Upper lobe of left lung (tissue), 6 donors: ENCODE data around the gene TPM1. TPM values are rescaled to one million over a fixed set of nuclear protein-coding genes. Genes with fewer than 3 reads are reported as not detected.

Experiments
- ATAC-seq, 2 donors: fragments of 200-7000 bp; cut with Tn5 transposase; one replicate each; pipeline ENCODE4 v1.9.1; 2022; ENCODE audit warnings: mild to moderate bottlenecking in 2 of 2, moderate library complexity in 2 of 2; ENCODE audit not compliant: low FRiP score in 2 of 2
- DNase-seq, 2 donors: peaks; one replicate each; pipeline ENCODE4 v3.0.0-alpha.2; 2019 to 2020
- H3K27ac ChIP-seq, 4 donors: fragments of 200-600 bp; sonication (generic); one replicate each; pipeline ENCODE4 v1.5.1; 2016 to 2019
- H3K27me3 ChIP-seq, 4 donors: fragments of 200-600 bp; sonication (generic); one replicate each; pipeline ENCODE4 v1.5.1; 2017 to 2019
- H3K36me3 ChIP-seq, 4 donors: fragments of 200-600 bp; sonication (generic); one replicate each; pipeline ENCODE4 v1.5.1; 2016 to 2019
- H3K4me1 ChIP-seq, 4 donors: fragments of 200-600 bp; sonication (generic); one replicate each; pipeline ENCODE4 v1.5.1; 2018 to 2019
- H3K4me3 ChIP-seq, 4 donors: fragments of 200-600 bp; sonication (generic); one replicate each; pipeline ENCODE4 v1.5.1; 2017 to 2019; ENCODE audit warnings: mild to moderate bottlenecking in 2 of 4, moderate library complexity in 1 of 4
- H3K9me3 ChIP-seq, 4 donors: fragments of 200-600 bp; sonication (generic); one replicate each; pipeline ENCODE4 v1.5.1; 2018 to 2019
- EP300 ChIP-seq, 4 donors: sonication (generic); formaldehyde crosslinking; IDR thresholded peaks; one replicate each; pipeline ENCODE4 v1.5.1; 2017; ENCODE audit warnings: antibody characterized with exemption in 4 of 4, control low read depth in 2 of 4
- POLR2A ChIP-seq, 4 donors: fragments of 450-650 bp; IDR thresholded peaks; one replicate each; pipeline ENCODE4 v1.5.1; 2016 to 2017; ENCODE audit warnings: antibody characterized with exemption in 4 of 4, mild to moderate bottlenecking in 2 of 4
- POLR2AphosphoS5 ChIP-seq, 2 donors: sonication (generic); formaldehyde crosslinking; IDR thresholded peaks; one replicate each; pipeline ENCODE4 v1.5.1; 2017; ENCODE audit warnings: antibody characterized with exemption in 2 of 2
- WGBS, 2 donors: methylation state at CpG; one replicate each; pipeline ENCODE4 v1.1.5; 2017 to 2018; 5-methylcytosine and 5-hydroxymethylcytosine counted together
- total RNA-seq, 6 donors: library from RNA; depleted of rRNA in 4 of 6; stranded (reverse); fragments of >200 nt in 4 of 6; gene quantifications; one replicate each; pipeline versions ENCODE4 v1.1.0 to v1.2.1, GENCODE V29; 2016 to 2021
- TF ChIP-seq, protein P1 (sequence below), 6 experiments: fragments of 450-650 bp in 4 of 6; fragments of 200-600 bp in 2 of 6; sonication (generic) in 2 of 6; IDR thresholded peaks; one replicate each; pipeline ENCODE4 v1.5.1; 2016 to 2019; ENCODE audit warnings: antibody characterized with exemption in 6 of 6
- donor health status: DM: no; HTN: no; CAD: no; lungs with moderate emphysema.
- donor health status: DM: no; HTN: yes; CAD: no; lungs with severe emphysema.

The TPM1 gene
- total RNA-seq, 6 donors from 2014 or later = 144 to 343 (median 254) TPM

DNA sequence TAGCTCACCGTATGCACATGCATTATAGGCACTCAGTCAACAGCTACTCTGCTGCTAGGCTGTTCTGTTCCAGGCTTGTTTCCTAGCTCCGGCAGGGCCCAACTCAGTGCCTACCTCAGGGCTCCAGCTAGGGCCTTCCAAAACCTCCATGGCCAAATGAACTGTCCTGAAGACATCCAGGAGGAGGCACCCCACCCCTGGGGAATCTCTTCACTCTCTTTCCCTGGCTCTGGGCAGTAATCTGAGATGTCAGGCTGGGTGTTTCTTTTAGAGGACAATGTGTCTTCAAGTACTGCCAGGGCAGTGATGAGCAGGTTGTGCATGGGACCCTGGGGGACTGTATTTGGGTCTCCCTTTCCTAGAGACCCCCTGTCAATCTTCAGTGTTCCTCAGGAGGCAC, 38.3 kb upstream of the TPM1 start:
- Histone ChIP-seq H3K4me1 (no peaks in the 10 kb centered on the region), H3K36me3 (no peaks in the 10 kb centered on the region), H3K27me3 (no peaks in the 10 kb centered on the region), H3K9me3 (no peaks in the 10 kb centered on the region), H3K4me3 (no peak overlapping the region), H3K27ac (no peak overlapping the region)
- 88 to 92% methylated on average over 2 of the region's 2 CpGs for WGBS, 2 donors
- DNase-seq (no peak), ATAC-seq (no peak)
- no peak for TF ChIP-seq EP300 (IDR thresholded peaks at IDR 0.05)
- TF ChIP-seq POLR2A (IDR thresholded peaks at IDR 0.05) = no peak
- TF ChIP-seq, protein P1, sequence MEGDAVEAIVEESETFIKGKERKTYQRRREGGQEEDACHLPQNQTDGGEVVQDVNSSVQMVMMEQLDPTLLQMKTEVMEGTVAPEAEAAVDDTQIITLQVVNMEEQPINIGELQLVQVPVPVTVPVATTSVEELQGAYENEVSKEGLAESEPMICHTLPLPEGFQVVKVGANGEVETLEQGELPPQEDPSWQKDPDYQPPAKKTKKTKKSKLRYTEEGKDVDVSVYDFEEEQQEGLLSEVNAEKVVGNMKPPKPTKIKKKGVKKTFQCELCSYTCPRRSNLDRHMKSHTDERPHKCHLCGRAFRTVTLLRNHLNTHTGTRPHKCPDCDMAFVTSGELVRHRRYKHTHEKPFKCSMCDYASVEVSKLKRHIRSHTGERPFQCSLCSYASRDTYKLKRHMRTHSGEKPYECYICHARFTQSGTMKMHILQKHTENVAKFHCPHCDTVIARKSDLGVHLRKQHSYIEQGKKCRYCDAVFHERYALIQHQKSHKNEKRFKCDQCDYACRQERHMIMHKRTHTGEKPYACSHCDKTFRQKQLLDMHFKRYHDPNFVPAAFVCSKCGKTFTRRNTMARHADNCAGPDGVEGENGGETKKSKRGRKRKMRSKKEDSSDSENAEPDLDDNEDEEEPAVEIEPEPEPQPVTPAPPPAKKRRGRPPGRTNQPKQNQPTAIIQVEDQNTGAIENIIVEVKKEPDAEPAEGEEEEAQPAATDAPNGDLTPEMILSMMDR (IDR thresholded peaks at IDR 0.05) = no peak
- no peak for TF ChIP-seq POLR2AphosphoS5 (IDR thresholded peaks at IDR 0.05)

DNA sequence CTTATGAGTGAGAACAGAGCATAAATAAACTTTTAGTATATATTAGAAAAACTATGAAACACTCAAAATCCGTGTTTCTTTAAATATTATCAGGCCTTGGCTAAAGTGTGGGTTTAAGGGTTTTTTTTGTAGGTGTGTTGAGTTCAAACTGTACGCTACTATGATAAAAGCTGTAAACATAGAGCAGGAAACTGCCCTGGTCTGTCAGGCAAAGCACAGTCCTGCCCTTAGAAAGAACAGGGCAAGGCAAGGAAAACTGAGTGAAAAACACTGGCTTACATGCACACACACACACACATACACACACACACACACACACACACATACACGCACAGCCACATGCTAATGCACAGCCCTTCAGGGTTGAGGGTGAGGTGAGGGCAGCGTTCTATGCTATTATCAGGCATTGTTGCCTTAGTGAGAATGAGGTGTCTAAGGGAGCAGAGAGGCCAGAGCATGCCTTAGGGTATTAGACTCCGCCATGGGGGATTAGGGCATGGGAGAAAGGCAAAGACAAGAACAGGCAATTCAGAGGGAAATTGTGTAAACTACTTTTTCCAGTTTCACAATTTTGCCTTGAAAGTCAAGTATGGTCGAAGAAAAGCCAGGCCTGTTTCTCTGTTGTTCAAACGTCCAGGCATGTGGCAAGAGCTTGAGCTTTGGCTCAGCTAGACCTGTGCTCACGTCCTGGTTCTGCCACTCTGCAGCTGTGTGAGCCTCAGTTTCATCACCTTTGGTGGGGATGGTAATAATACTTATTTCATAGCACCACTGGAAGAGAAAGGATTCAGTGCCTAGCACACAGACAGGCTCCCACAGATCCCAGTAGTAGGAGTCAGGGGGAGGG, 36.3 kb upstream of the TPM1 start:
- Histone ChIP-seq H3K27me3 (no peaks in the 10 kb centered on the region), H3K36me3 (no peaks in the 10 kb centered on the region), H3K4me3 (no peak overlapping the region), H3K9me3 (no peaks in the 10 kb centered on the region), H3K27ac (no peak overlapping the region), H3K4me1 (no peaks in the 10 kb centered on the region)
- no peak for ATAC-seq
- TF ChIP-seq, protein P1 (IDR thresholded peaks at IDR 0.05) = no peak
- TF ChIP-seq POLR2A (IDR thresholded peaks at IDR 0.05) = no peak
- 62 to 80% methylated on average over 8 of the region's 8 CpGs for WGBS, 2 donors
- DNase-seq = no peak

DNA sequence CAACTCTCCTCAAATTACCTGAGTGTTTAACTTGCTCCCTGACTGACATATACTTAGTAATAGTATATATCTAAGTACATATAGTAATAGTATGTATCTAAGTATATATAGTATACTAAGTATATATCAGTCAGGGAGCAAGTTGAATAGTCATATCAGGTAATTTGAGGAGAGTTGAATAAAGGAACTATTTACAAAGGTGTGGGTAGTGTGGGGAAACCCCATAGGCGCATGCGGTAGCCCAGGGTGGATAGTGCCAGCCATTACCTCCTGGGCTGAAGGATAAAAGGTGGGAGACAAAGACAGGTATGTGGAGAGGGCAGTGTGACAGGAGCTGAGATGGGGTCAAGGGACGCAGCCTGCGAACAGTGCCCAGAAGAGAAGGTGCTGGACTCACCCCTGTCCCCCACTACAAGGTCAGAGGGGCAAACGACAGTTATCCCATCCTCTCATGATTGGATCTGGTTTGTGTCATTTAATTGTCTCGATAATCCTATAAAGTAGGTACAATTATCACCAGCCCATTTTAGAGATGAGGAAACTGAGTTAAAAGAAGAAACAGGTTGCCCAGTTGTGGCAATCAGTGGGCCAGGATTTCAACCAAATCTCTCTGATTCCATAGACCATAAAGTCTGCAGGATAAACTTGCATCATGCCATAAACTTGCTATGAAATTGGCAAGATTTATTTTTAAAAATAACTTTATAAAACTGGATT, 34.1 kb upstream of the TPM1 start:
- DNase-seq (no peak), ATAC-seq (no peak)
- no peak for TF ChIP-seq POLR2AphosphoS5 (IDR thresholded peaks at IDR 0.05)
- TF ChIP-seq EP300 (IDR thresholded peaks at IDR 0.05) = no peak
- H3K27ac ChIP-seq = no peak overlapping the region
- no peaks in the 10 kb centered on the region for H3K9me3 ChIP-seq
- no peaks in the 10 kb centered on the region for H3K36me3 ChIP-seq
- no peaks in the 10 kb centered on the region for H3K4me1 ChIP-seq
- 80 to 90% methylated on average over 6 of the region's 6 CpGs for WGBS, 2 donors
- H3K27me3 ChIP-seq = no peaks in the 10 kb centered on the region
- H3K4me3 ChIP-seq = no peak overlapping the region

DNA sequence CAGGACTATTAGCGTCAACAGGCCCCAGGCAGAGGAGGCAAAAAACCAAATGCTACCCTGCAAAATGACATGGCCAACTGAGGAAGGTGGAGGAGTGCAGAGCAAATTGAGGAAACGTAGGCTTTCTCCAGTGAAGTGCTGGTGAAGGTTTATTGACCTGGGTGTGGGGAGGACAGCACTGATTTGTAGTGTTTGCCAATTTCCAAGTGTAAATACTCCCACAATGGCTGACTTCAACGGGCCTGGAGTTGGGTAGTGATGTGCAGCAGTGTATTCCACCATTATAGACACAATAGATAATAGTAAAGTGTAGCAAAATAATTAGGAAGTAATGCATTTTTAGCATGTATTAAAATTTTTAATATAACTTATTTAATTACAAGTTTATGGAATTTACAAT, 32.2 kb upstream of the TPM1 start:
- Histone ChIP-seq H3K36me3 (no peaks in the 10 kb centered on the region), H3K27ac (no peak overlapping the region), H3K4me1 (peaks cover 0 to 3% (median 0%) of the 10 kb centered on the region in 4 donors), H3K27me3 (no peaks in the 10 kb centered on the region), H3K9me3 (no peaks in the 10 kb centered on the region), H3K4me3 (no peak overlapping the region)
- 58 to 80% methylated on average over 3 of the region's 3 CpGs for WGBS, 2 donors
- ATAC-seq (no peak), DNase-seq (no peak)
- TF ChIP-seq POLR2AphosphoS5 (IDR thresholded peaks at IDR 0.05) = no peak

DNA sequence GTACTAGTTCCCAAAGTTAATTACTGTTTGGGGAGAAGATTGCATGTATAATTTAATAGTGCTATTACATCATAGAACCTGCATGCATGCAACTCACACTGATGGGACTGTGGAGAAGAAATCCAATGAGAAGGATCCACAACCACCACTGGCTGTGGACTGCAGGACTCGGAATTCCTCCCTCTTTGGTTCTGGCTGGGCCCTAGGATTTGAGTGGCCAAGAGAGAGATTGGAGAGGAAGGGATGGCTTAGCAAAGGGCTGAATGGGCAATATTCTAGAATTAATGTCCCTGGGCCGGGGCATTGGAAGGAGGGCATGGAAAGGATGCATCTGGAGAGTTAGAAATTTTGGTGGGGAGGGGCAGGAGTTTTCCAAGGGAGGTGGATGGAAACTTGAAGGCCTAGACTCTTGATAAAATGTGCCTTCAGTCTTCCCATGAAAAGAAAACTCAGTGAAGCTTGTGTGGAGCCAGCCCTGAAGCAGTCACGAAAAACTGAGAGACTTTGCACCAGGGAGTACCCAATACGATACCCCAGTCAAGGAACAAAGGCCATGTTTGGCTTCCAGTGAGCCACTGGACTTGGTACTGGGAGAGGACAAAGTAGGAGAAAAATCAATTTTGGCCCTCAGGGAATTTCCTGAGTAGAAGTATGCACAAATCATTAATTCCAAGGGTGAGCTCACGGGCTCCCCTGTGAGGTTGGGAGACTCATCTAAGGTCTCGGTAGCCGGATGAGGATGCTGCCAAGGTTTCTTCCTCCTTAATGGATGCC, 31.4 kb upstream of the TPM1 start:
- no peak overlapping the region for H3K27ac ChIP-seq
- no peak for DNase-seq
- peaks cover 0 to 7% (median 0%) of the 10 kb centered on the region in 4 donors for H3K4me1 ChIP-seq
- H3K4me3 ChIP-seq = no peak overlapping the region
- H3K9me3 ChIP-seq = no peaks in the 10 kb centered on the region
- WGBS, 2 donors = 85 to 87% methylated on average over 4 to 7 of the region's 7 CpGs
- no peaks in the 10 kb centered on the region for H3K27me3 ChIP-seq
- TF ChIP-seq POLR2A (IDR thresholded peaks at IDR 0.05) (no peak), POLR2AphosphoS5 (IDR thresholded peaks at IDR 0.05) (no peak)
- TF ChIP-seq, protein P1 (IDR thresholded peaks at IDR 0.05) = no peak
- no peak for ATAC-seq
- no peaks in the 10 kb centered on the region for H3K36me3 ChIP-seq
